ENCODE measurements around the gene CRYAB. TPM values are rescaled to one million over a fixed set of nuclear protein-coding genes. Genes with fewer than 3 reads are reported as not detected.

The CRYAB gene
- total and polyA plus RNA-seq, 9 donors: 22.7 to 301 (median 72.5) TPM

DNA sequence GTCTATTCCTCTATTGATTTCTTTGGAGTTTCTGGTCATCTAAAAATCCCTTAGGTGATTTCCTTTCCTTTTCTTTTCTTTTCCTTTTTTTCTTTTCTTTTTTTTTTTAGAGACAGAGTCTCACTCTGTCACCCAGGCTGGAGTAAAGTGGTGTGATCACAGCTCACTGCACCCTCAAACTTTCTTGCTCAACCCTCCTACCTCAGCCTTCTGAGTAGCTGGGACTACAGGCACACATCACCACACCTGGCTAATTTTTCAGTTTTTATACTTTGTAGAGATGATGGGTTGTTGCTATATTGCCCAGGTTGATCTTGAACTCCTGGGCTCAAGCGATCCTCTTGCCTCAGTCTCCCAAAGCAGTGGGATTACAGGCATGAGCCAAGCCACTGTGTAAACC lies 5.2 kb upstream of the CRYAB start:
- WGBS, 3 donors: 100% methylated on average over 1 of the region's 1 CpG
- H3K27me3 ChIP-seq: no peaks in the 10 kb centered on the region

GRCh38 chr11:111913997-111914396 lies 2.4 kb upstream of the CRYAB start:
- Histone ChIP-seq H3K27ac (peak overlapping the region; percentile 90 to 94), H3K36me3 (no peaks in the 10 kb centered on the region), H3K4me3 (peak overlapping the region; percentile 58), H3K4me1 (ENCODE audit: insufficient read depth) (peaks cover 15% of the 10 kb centered on the region), H3K27me3 (no peaks in the 10 kb centered on the region), H3K9me3 (no peaks in the 10 kb centered on the region)
- TF ChIP-seq EP300 (IDR thresholded peaks at IDR 0.05) (no peak), POLR2A (IDR thresholded peaks at IDR 0.05) (no peak)
- TF ChIP-seq, protein P1, sequence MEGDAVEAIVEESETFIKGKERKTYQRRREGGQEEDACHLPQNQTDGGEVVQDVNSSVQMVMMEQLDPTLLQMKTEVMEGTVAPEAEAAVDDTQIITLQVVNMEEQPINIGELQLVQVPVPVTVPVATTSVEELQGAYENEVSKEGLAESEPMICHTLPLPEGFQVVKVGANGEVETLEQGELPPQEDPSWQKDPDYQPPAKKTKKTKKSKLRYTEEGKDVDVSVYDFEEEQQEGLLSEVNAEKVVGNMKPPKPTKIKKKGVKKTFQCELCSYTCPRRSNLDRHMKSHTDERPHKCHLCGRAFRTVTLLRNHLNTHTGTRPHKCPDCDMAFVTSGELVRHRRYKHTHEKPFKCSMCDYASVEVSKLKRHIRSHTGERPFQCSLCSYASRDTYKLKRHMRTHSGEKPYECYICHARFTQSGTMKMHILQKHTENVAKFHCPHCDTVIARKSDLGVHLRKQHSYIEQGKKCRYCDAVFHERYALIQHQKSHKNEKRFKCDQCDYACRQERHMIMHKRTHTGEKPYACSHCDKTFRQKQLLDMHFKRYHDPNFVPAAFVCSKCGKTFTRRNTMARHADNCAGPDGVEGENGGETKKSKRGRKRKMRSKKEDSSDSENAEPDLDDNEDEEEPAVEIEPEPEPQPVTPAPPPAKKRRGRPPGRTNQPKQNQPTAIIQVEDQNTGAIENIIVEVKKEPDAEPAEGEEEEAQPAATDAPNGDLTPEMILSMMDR (IDR thresholded peaks at IDR 0.05): no peak
- intact Hi-C loops (cut with DNase I): loop anchor here in 2 of 4 donors (2.0 to 5.0 kb wide), 2 partner anchors 13 to 37 kb away; partner anchors contain the start of genes CFAP68 (in 2 of the 2) and FDXACB1 (in 2 of the 2)
- 7 to 17% (median 10%) methylated on average over 4 of the region's 4 CpGs for WGBS, 3 donors
- DNase-seq: peak; percentile 45 to 74 (median 60)

More for the DNA sequence above, 5.2 kb upstream of the CRYAB start:
- no peak overlapping the region for H3K27ac ChIP-seq
- H3K9me3 ChIP-seq: no peaks in the 10 kb centered on the region
- TF ChIP-seq, protein P1 (IDR thresholded peaks at IDR 0.05): no peak
- TF ChIP-seq POLR2A (IDR thresholded peaks at IDR 0.05) (no peak), EP300 (IDR thresholded peaks at IDR 0.05) (no peak)
- no peak for DNase-seq
- intact Hi-C loops (cut with DNase I): no loop called here
- peaks cover 12% of the 10 kb centered on the region for H3K4me1 ChIP-seq (ENCODE audit: insufficient read depth)
- no peaks in the 10 kb centered on the region for H3K36me3 ChIP-seq
- H3K4me3 ChIP-seq: no peak overlapping the region

GRCh38 chr11:111913031-111913861 lies 1.7 kb upstream of the CRYAB start:
- H3K4me1 ChIP-seq (ENCODE audit: insufficient read depth): peaks cover 11% of the 10 kb centered on the region
- 34 to 51% (median 45%) methylated on average over 24 of the region's 24 CpGs for WGBS, 3 donors
- H3K4me3 ChIP-seq: peak overlapping the region; percentile 58
- no peaks in the 10 kb centered on the region for H3K36me3 ChIP-seq
- H3K27me3 ChIP-seq: no peaks in the 10 kb centered on the region
- DNase-seq: peak; percentile 48 to 66 (median 61)
- TF ChIP-seq, protein P1 (IDR thresholded peaks at IDR 0.05): no peak
- TF ChIP-seq EP300 (IDR thresholded peaks at IDR 0.05): no peak
- no peak for TF ChIP-seq POLR2A (IDR thresholded peaks at IDR 0.05)
- intact Hi-C loops (cut with DNase I): loop anchor here in 2 of 4 donors (2.0 to 5.0 kb wide), 2 partner anchors 14 to 36 kb away; partner anchors contain the start of genes CFAP68 (in 2 of the 2) and FDXACB1 (in 2 of the 2)
- peak overlapping the region; percentile 90 to 94 for H3K27ac ChIP-seq
- H3K9me3 ChIP-seq: no peaks in the 10 kb centered on the region

DNA sequence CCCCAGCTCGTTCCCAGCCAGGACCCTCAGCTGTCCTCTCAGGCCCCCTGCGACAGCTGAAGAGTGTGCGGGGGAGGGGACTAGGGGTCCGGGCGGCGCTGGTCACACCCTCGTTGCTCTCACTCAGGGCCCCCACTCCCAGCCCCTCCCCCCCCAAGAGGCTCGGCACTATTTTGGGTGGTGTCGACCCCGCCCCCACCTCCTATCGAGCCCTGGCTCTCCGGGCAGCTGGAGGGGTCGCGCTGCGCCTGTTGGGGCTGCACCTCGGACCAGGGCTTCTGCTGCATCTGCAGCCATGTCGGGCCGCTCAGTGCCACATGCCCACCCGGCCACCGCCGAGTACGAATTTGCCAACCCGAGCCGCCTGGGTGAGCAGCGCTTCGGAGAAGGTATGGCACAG lies 965 bp upstream of the CRYAB start, which contains the start of gene HSPB2:
Gene HSPB2 (plus strand): TSS at position 200 of the 400 bp plus-strand sequence. CDS start 96 bp downstream, at position 296.
- Histone ChIP-seq H3K36me3 (no peaks in the 10 kb centered on the region), H3K9me3 (no peaks in the 10 kb centered on the region), H3K27ac (peak within 1 kb of the TSS; percentile 90 to 94), H3K4me1 (ENCODE audit: insufficient read depth) (peaks cover 11% of the 10 kb centered on the region), H3K27me3 (no peaks in the 10 kb centered on the region), H3K4me3 (peak within 1 kb of the TSS; percentile 58)
- TF ChIP-seq POLR2A (IDR thresholded peaks at IDR 0.05): no peak
- no peak for TF ChIP-seq EP300 (IDR thresholded peaks at IDR 0.05)
- TF ChIP-seq, protein P1 (IDR thresholded peaks at IDR 0.05): no peak
- WGBS, 3 donors: 3 to 5% (median 3%) methylated on average over 15 to 26 of the region's 26 CpGs
- intact Hi-C loops (cut with DNase I): loop anchor here in 2 of 4 donors (2.0 to 5.0 kb wide), 2 partner anchors 14 to 35 kb away; partner anchors contain the start of genes CFAP68 (in 2 of the 2) and FDXACB1 (in 2 of the 2)
- peak; percentile 41 to 69 (median 67) for DNase-seq

Measured in ovary (tissue), 9 donors.